Smooth muscle cell (in vitro differentiated cells): ENCODE data around the gene ARAP1. TPM values are rescaled to one million over a fixed set of nuclear protein-coding genes. Genes with fewer than 3 reads are reported as not detected.

Source experiments
- DNase-seq: peaks from one replicate; lab custom pipeline; 2025; ENCODE audit not compliant: unreplicated experiment; lab: John Stamatoyannopoulos, UW
- H2AFZ ChIP-seq: fragments of 200-600 bp; sonication (generic); 2 replicates; pipeline ENCODE4 v1.6.0; 2016; ENCODE audit warnings: antibody characterized with exemption, low read depth, mild to moderate bottlenecking
- H3F3A ChIP-seq: fragments of 200-600 bp; sonication (generic); 2 replicates; pipeline ENCODE4 v1.6.0; 2017; ENCODE audit warnings: antibody characterized with exemption, low read depth
- H3K27ac ChIP-seq: fragments of 200-600 bp; sonication (generic); 2 replicates; pipeline ENCODE4 v1.5.1; 2016; ENCODE audit warnings: low read depth, mild to moderate bottlenecking
- H3K27me3 ChIP-seq: fragments of 200-600 bp; sonication (generic); 2 replicates; pipeline ENCODE4 v1.6.1; 2016; ENCODE audit warnings: low read depth, mild to moderate bottlenecking
- H3K36me3 ChIP-seq: fragments of 200-600 bp; sonication (generic); 2 replicates; pipeline ENCODE4 v1.5.1; 2016; ENCODE audit warnings: low read depth
- H3K4me1 ChIP-seq: fragments of 200-600 bp; sonication (generic); 2 replicates; pipeline ENCODE4 v1.5.1; 2016; ENCODE audit warnings: low read depth
- H3K4me2 ChIP-seq: fragments of 200-600 bp; sonication (generic); 2 replicates; pipeline ENCODE4 v1.6.0; 2016; ENCODE audit warnings: mild to moderate bottlenecking
- H3K4me3 ChIP-seq: fragments of 200-600 bp; sonication (generic); 2 replicates; pipeline ENCODE4 v1.5.1; 2016; ENCODE audit warnings: mild to moderate bottlenecking
- H3K79me2 ChIP-seq: fragments of 200-600 bp; sonication (generic); 2 replicates; pipeline ENCODE4 v1.6.0; 2016; ENCODE audit warnings: low read depth, mild to moderate bottlenecking
- H3K9ac ChIP-seq: fragments of 200-600 bp; sonication (generic); 2 replicates; pipeline ENCODE4 v1.6.0; 2016; ENCODE audit warnings: low read depth
- H3K9me3 ChIP-seq: fragments of 200-600 bp; sonication (generic); replicated peaks from 2 replicates; pipeline ENCODE4 v1.5.1; 2016; ENCODE audit warnings: low read depth
- H4K20me1 ChIP-seq: fragments of 200-600 bp; sonication (generic); 2 replicates; pipeline ENCODE4 v1.6.0; 2016; ENCODE audit warnings: low read depth
- CTCF ChIP-seq: fragments of 200-600 bp; sonication (generic); IDR thresholded peaks from 2 replicates; pipeline ENCODE4 v1.5.1; 2017; ENCODE audit warnings: borderline replicate concordance, mild to moderate bottlenecking, antibody characterized with exemption; ENCODE audit not compliant: insufficient read depth, poor library complexity, severe bottlenecking
- WGBS: methylation state at CpG from one replicate; pipeline ENCODE4 v1.1.7; 2016; ENCODE audit warnings: low lambda C conversion rate; 5-methylcytosine and 5-hydroxymethylcytosine counted together
- polyA plus RNA-seq: library from polyadenylated mRNA; unstranded; fragments of >200 nt; fragmentation: Nextera tagmentation; extraction: Ambion mirVana; gene quantifications from 2 replicates; pipeline ENCODE4 v1.2.1, GENCODE V29; 2016
- total RNA-seq: library from RNA; depleted of rRNA; stranded (reverse); fragments of >200 nt; gene quantifications from 2 replicates; pipeline ENCODE4 v1.2.3, GENCODE V29; 2014

ARAP1 gene
- total and polyA plus RNA-seq, 2 experiments from 2014 or later: 45.2 to 45.6 TPM

GRCh38 chr11:72655896-72656464 is 96.2 kb downstream of the ARAP1 start:
- Histone ChIP-seq H2AFZ (no peak overlapping the region), H3K4me3 (no peak overlapping the region), H3K9ac (no peak overlapping the region), H3K4me2 (no peak overlapping the region), H3K9me3 (no peaks in the 10 kb centered on the region), H3K79me2 (no peaks in the 10 kb centered on the region), H3F3A (no peaks in the 10 kb centered on the region), H4K20me1 (no peaks in the 10 kb centered on the region), H3K27ac (no peak overlapping the region), H3K27me3 (peaks cover 21% of the 10 kb centered on the region), H3K4me1 (peaks cover 5% of the 10 kb centered on the region), H3K36me3 (no peaks in the 10 kb centered on the region)
- DNase-seq: no peak
- no peak for TF ChIP-seq CTCF
- WGBS: 76% methylated on average over 11 of the region's 11 CpGs

GRCh38 chr11:72655014-72655413 is 97.2 kb downstream of the ARAP1 start:
- peaks cover 5% of the 10 kb centered on the region for H3K4me1 ChIP-seq
- H3K9me3 ChIP-seq: no peaks in the 10 kb centered on the region
- H2AFZ ChIP-seq: no peak overlapping the region
- peaks cover 20% of the 10 kb centered on the region for H3K27me3 ChIP-seq
- no peak for DNase-seq
- no peaks in the 10 kb centered on the region for H3K36me3 ChIP-seq
- H3K9ac ChIP-seq: no peak overlapping the region
- H3K4me2 ChIP-seq: no peak overlapping the region
- 94% methylated on average over 3 of the region's 8 CpGs for WGBS
- H4K20me1 ChIP-seq: no peaks in the 10 kb centered on the region
- no peak overlapping the region for H3K4me3 ChIP-seq
- no peak for TF ChIP-seq CTCF
- no peak overlapping the region for H3K27ac ChIP-seq
- H3K79me2 ChIP-seq: no peaks in the 10 kb centered on the region
- H3F3A ChIP-seq: no peaks in the 10 kb centered on the region

- H3K4me2 ChIP-seq: no peak overlapping the region
- 79% methylated on average over 3 of the region's 3 CpGs for WGBS
- H3K27ac ChIP-seq: no peak overlapping the region
- no peak overlapping the region for H2AFZ ChIP-seq
- H4K20me1 ChIP-seq: no peaks in the 10 kb centered on the region
- no peaks in the 10 kb centered on the region for H3F3A ChIP-seq
- no peak for DNase-seq
- no peaks in the 10 kb centered on the region for H3K79me2 ChIP-seq
- no peaks in the 10 kb centered on the region for H3K9me3 ChIP-seq
- TF ChIP-seq CTCF: no peak
- H3K9ac ChIP-seq: no peak overlapping the region
- H3K4me3 ChIP-seq: no peak overlapping the region
- no peaks in the 10 kb centered on the region for H3K36me3 ChIP-seq
- H3K4me1 ChIP-seq: peaks cover 5% of the 10 kb centered on the region
- peaks cover 10% of the 10 kb centered on the region for H3K27me3 ChIP-seq
Observed at GRCh38 chr11:72653649-72654048, 98.6 kb downstream of the ARAP1 start.
